A673 (cell line): Measurements from ENCODE around the gene ICAM3. TPM values are rescaled to one million over a fixed set of nuclear protein-coding genes. Genes with fewer than 3 reads are reported as not detected.

Experiments
- BruUV-seq: library from RNA; stranded (reverse); fragments of 400-500 nt; replicated peaks from 2 replicates; lab custom pipeline; 2021; lab: Mats Ljungman, UMichigan
- CTCF ChIA-PET: fragments of 300-600 bp; sonication (Branson Sonifier 250); formaldehyde crosslinking; loops from one replicate; lab custom pipeline; 2022; ENCODE audit warnings: antibody characterized with exemption; lab: Charles Lee
- POLR2A ChIA-PET: fragments of 300-600 bp; sonication (Branson Sonifier 250); formaldehyde crosslinking; loops from one replicate; lab custom pipeline; 2022; ENCODE audit warnings: antibody characterized with exemption; ENCODE audit not compliant: low non-redundant PET; lab: Charles Lee
- DNase-seq: peaks from one replicate; pipeline ENCODE4 v3.0.0-alpha.2; 2015; ENCODE audit warnings: low spot score
- H3K27ac ChIP-seq: fragments of 200-600 bp; sonication (generic); 2 replicates; pipeline ENCODE4 v1.5.1; 2016; ENCODE audit warnings: mixed run types, low read depth, mild to moderate bottlenecking, mixed read lengths, antibody characterized with exemption, low read length; ENCODE audit not compliant: poor library complexity, severe bottlenecking
- H3K27me3 ChIP-seq: fragments of 200-600 bp; sonication (generic); replicated peaks from 2 replicates; pipeline ENCODE4 v1.6.1; 2017; ENCODE audit warnings: mixed run types, low read depth, mild to moderate bottlenecking, mixed read lengths, antibody characterized with exemption, low read length; ENCODE audit not compliant: insufficient read depth, poor library complexity
- H3K36me3 ChIP-seq: fragments of 200-600 bp; sonication (generic); 2 replicates; pipeline ENCODE4 v1.6.1; 2016; ENCODE audit warnings: mixed run types, mild to moderate bottlenecking, mixed read lengths, antibody characterized with exemption, low read length; ENCODE audit not compliant: insufficient read depth, poor library complexity, severe bottlenecking
- H3K4me1 ChIP-seq: fragments of 200-600 bp; sonication (generic); 2 replicates; pipeline ENCODE4 v1.6.1; 2017; ENCODE audit warnings: mixed run types, mild to moderate bottlenecking, mixed read lengths, antibody characterized with exemption, low read length; ENCODE audit not compliant: insufficient read depth, poor library complexity, severe bottlenecking
- H3K4me3 ChIP-seq: fragments of 200-600 bp; sonication (generic); 2 replicates; pipeline ENCODE4 v1.5.1; 2016; ENCODE audit warnings: low read depth, mixed run types, mild to moderate bottlenecking, mixed read lengths, low read length; ENCODE audit not compliant: poor library complexity, severe bottlenecking
- H3K9me3 ChIP-seq: fragments of 200-600 bp; sonication (generic); 2 replicates; pipeline ENCODE4 v1.6.1; 2016; ENCODE audit warnings: mixed run types, low read depth, mild to moderate bottlenecking, mixed read lengths, antibody characterized with exemption, low read length; ENCODE audit not compliant: poor library complexity, severe bottlenecking
- CTCF ChIP-seq: fragments of 300-800, 200-600 bp; sonication (generic); conservative IDR thresholded peaks from 2 replicates; pipeline ENCODE4 v1.5.1; 2017; ENCODE audit warnings: low read depth, mild to moderate bottlenecking, antibody characterized with exemption, low read length, moderate library complexity, mixed read lengths
- EZH2 ChIP-seq: fragments of 200-600 bp; sonication (generic); IDR thresholded peaks from 2 replicates; pipeline ENCODE4 v1.6.1; 2017; ENCODE audit warnings: borderline replicate concordance, low read depth, mild to moderate bottlenecking, mixed read lengths, antibody characterized with exemption, low read length; ENCODE audit not compliant: poor library complexity, severe bottlenecking
- intact Hi-C: fragments of 100-400 bp; cut with micrococcal nuclease; formaldehyde crosslinking; loops from one replicate; pipeline ENCODE4 v1.10.0; 2022; ENCODE audit not compliant: unreplicated experiment
- total RNA-seq: library from RNA; stranded (reverse); gene quantifications from 2 replicates; pipeline ENCODE4 v1.2.3, GENCODE V29; 2021

Gene ICAM3
- total RNA-seq, 1 experiment from 2014 or later = 3.2 TPM

DNA sequence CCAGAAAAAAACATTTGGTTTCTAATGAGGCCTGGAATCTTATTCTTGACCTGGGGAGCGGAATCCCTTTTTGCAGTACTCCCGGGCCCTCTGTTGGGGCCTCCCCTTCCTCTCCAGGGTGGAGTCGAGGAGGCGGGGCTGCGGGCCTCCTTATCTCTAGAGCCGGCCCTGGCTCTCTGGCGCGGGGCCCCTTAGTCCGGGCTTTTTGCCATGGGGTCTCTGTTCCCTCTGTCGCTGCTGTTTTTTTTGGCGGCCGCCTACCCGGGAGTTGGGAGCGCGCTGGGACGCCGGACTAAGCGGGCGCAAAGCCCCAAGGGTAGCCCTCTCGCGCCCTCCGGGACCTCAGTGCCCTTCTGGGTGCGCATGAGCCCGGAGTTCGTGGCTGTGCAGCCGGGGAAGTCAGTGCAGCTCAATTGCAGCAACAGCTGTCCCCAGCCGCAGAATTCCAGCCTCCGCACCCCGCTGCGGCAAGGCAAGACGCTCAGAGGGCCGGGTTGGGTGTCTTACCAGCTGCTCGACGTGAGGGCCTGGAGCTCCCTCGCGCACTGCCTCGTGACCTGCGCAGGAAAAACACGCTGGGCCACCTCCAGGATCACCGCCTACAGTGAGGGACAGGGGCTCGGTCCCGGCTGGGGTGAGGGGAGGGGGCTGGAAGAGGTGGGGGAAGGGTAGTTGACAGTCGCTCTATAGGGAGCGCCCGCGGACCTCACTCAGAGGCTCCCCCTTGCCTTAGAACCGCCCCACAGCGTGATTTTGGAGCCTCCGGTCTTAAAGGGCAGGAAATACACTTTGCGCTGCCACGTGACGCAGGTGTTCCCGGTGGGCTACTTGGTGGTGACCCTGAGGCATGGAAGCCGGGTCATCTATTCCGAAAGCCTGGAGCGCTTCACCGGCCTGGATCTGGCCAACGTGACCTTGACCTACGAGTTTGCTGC is 52.4 kb downstream of the ICAM3 start, which contains the start of gene ICAM4:
Gene ICAM4, plus strand, starts transcription at position 153 of the 935 bp plus-strand sequence. Its CDS starts 58 bp downstream, at position 211.
- H3K4me1 ChIP-seq = peaks cover 49% of the 10 kb centered on the region
- TF ChIP-seq CTCF = no peak
- TF ChIP-seq EZH2 = no peak
- H3K9me3 ChIP-seq = no peaks in the 10 kb centered on the region
- BruUV-seq = no TSS peak
- H3K27me3 ChIP-seq = no peaks in the 10 kb centered on the region
- ChIA-PET POLR2A (interaction anchor here (0.6 kb wide), 1 partner anchor 93 kb away, joined by 3 read pairs; the partner anchor contains the start of gene TYK2), CTCF (no interaction called here)
- peak within 1 kb of the TSS; percentile 30 for H3K4me3 ChIP-seq
- H3K27ac ChIP-seq = peak within 1 kb of the TSS; percentile 26
- H3K36me3 ChIP-seq = no peaks in the 10 kb centered on the region
- intact Hi-C loops = no loop called here
- DNase-seq = peak; percentile 62

DNA sequence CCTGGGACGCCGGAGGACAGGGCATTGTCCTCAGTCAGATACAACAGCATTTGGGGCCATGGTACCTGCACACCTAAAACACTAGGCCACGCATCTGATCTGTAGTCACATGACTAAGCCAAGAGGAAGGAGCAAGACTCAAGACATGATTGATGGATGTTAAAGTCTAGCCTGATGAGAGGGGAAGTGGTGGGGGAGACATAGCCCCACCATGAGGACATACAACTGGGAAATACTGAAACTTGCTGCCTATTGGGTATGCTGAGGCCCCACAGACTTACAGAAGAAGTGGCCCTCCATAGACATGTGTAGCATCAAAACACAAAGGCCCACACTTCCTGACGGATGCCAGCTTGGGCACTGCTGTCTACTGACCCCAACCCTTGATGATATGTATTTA is 54.0 kb downstream of the ICAM3 start:
- ChIA-PET CTCF (interaction anchor here (0.6 kb wide), 1 partner anchor 285 kb away, joined by 10 read pairs; no protein-coding TSS in a partner anchor), POLR2A (no interaction called here)
- TF ChIP-seq EZH2 (no peak), CTCF (no peak)
- Histone ChIP-seq H3K36me3 (no peaks in the 10 kb centered on the region), H3K27ac (no peak overlapping the region), H3K9me3 (no peaks in the 10 kb centered on the region), H3K27me3 (no peaks in the 10 kb centered on the region), H3K4me1 (peaks cover 33% of the 10 kb centered on the region), H3K4me3 (no peak overlapping the region)
- intact Hi-C loops = no loop called here
- DNase-seq = no peak
- no TSS peak for BruUV-seq

GRCh38 chr19:10284960-10285278 is 54.5 kb downstream of the ICAM3 start:
- ChIA-PET CTCF (no interaction called here), POLR2A (no interaction called here)
- BruUV-seq = no TSS peak
- H3K36me3 ChIP-seq = no peaks in the 10 kb centered on the region
- H3K27ac ChIP-seq = no peak overlapping the region
- H3K9me3 ChIP-seq = no peaks in the 10 kb centered on the region
- peaks cover 28% of the 10 kb centered on the region for H3K4me1 ChIP-seq
- no peak for DNase-seq
- TF ChIP-seq CTCF (no peak), EZH2 (no peak)
- no peaks in the 10 kb centered on the region for H3K27me3 ChIP-seq
- no peak overlapping the region for H3K4me3 ChIP-seq
- intact Hi-C loops = no loop called here
